GM23338 (cell line): ENCODE measurements around the gene PRR27. TPM values are rescaled to one million over a fixed set of nuclear protein-coding genes. Genes with fewer than 3 reads are reported as not detected.

Source experiments
- ATAC-seq: fragments of 200-7000 bp; cut with Tn5 transposase; 3 replicates; pipeline ENCODE4 v1.9.1; 2020
- DNase-seq: peaks from one replicate; pipeline ENCODE4 v3.0.0-alpha.2; 2015; ENCODE audit warnings: low spot score
- H2AFZ ChIP-seq: fragments of 200-600 bp; sonication (generic); 2 replicates; pipeline ENCODE4 v1.8.0; 2016; ENCODE audit warnings: antibody characterized with exemption, mild to moderate bottlenecking, moderate library complexity
- H3F3A ChIP-seq: fragments of 200-600 bp; sonication (generic); replicated peaks from 2 replicates; pipeline ENCODE4 v1.8.0; 2017; ENCODE audit warnings: antibody characterized with exemption, mixed run types, low read depth
- H3K27ac ChIP-seq: fragments of 200-600 bp; sonication (generic); 2 replicates; pipeline ENCODE4 v1.6.1; 2016; ENCODE audit warnings: low read depth
- H3K27me3 ChIP-seq: fragments of 200-600 bp; sonication (generic); 2 replicates; pipeline ENCODE4 v1.8.0; 2016; ENCODE audit warnings: mild to moderate bottlenecking, mixed run types, moderate library complexity; ENCODE audit not compliant: insufficient read depth
- H3K36me3 ChIP-seq: fragments of 200-600 bp; sonication (generic); 2 replicates; pipeline ENCODE4 v1.8.0; 2016; ENCODE audit warnings: mild to moderate bottlenecking; ENCODE audit not compliant: insufficient read depth
- H3K4me1 ChIP-seq: fragments of 200-600 bp; sonication (generic); 2 replicates; pipeline ENCODE4 v1.8.0; 2016; ENCODE audit warnings: mild to moderate bottlenecking, moderate library complexity; ENCODE audit not compliant: insufficient read depth
- H3K4me2 ChIP-seq: fragments of 200-600 bp; sonication (generic); 2 replicates; pipeline ENCODE4 v1.7.1; 2017; ENCODE audit warnings: mixed run types
- H3K4me3 ChIP-seq: fragments of 200-600 bp; sonication (generic); 2 replicates; pipeline ENCODE4 v1.6.1; 2016; ENCODE audit warnings: mixed run types
- H3K79me2 ChIP-seq: fragments of 200-600 bp; sonication (generic); replicated peaks from 2 replicates; pipeline ENCODE4 v1.8.0; 2017; ENCODE audit warnings: mild to moderate bottlenecking; ENCODE audit not compliant: insufficient read depth
- H3K9me2 ChIP-seq: fragments of 200-600 bp; sonication (generic); 2 replicates; pipeline ENCODE4 v1.8.0; 2017; ENCODE audit not compliant: insufficient read depth
- H4K20me1 ChIP-seq: fragments of 200-600 bp; sonication (generic); replicated peaks from 2 replicates; pipeline ENCODE4 v1.8.0; 2017; ENCODE audit warnings: mild to moderate bottlenecking; ENCODE audit not compliant: insufficient read depth
- H3K27ac Mint-ChIP-seq: 2 replicates; pipeline ENCODE4 v1.8.0; 2020; ENCODE audit warnings: inconsistent platforms, mild to moderate bottlenecking, moderate library complexity, mixed read lengths
- H3K27me3 Mint-ChIP-seq: 3 replicates; pipeline ENCODE4 v1.8.0; 2022; ENCODE audit warnings: low read depth, mild to moderate bottlenecking, moderate library complexity, mixed read lengths, inconsistent platforms; ENCODE audit not compliant: insufficient read depth, poor library complexity
- H3K36me3 Mint-ChIP-seq: 3 replicates; pipeline ENCODE4 v1.8.0; 2021; ENCODE audit warnings: low read depth, mild to moderate bottlenecking, inconsistent platforms, moderate library complexity, mixed read lengths
- H3K4me1 Mint-ChIP-seq: 3 replicates; pipeline ENCODE4 v1.8.0; 2020; ENCODE audit warnings: mild to moderate bottlenecking, inconsistent platforms, mixed read lengths
- H3K4me3 Mint-ChIP-seq: 3 replicates; pipeline ENCODE4 v1.8.0; 2021; ENCODE audit warnings: moderate library complexity, mild to moderate bottlenecking, inconsistent platforms, mixed read lengths
- H3K9me3 Mint-ChIP-seq: 3 replicates; pipeline ENCODE4 v1.8.0; 2020; ENCODE audit warnings: moderate library complexity, mild to moderate bottlenecking, inconsistent platforms, mixed read lengths
- CREB1 ChIP-seq: fragments of 250-450 bp; sonication (Bioruptor Pico); IDR thresholded peaks from 2 replicates; pipeline ENCODE4 v1.5.0; 2020; ENCODE audit warnings: low read depth, mild to moderate bottlenecking, moderate library complexity
- ETS1 ChIP-seq: IDR thresholded peaks from 2 replicates; pipeline ENCODE4 v1.6.1; 2016; ENCODE audit warnings: antibody characterized with exemption
- EZH2 ChIP-seq: fragments of 200-600 bp; sonication (generic); IDR thresholded peaks from one replicate; pipeline ENCODE4 v1.8.0; 2017; ENCODE audit warnings: antibody characterized with exemption, mild to moderate bottlenecking, low read depth; ENCODE audit not compliant: unreplicated experiment
- REST ChIP-seq: IDR thresholded peaks from one replicate; pipeline ENCODE4 v1.6.1; 2018; ENCODE audit warnings: antibody characterized with exemption; ENCODE audit not compliant: unreplicated experiment
- ZNF114 ChIP-seq: fragments of 250-450 bp; sonication (Bioruptor Pico); IDR thresholded peaks from 2 replicates; pipeline ENCODE4 v1.5.0; 2020; ENCODE audit warnings: mild to moderate bottlenecking, moderate library complexity
- ZNF462 ChIP-seq: fragments of 250-450 bp; sonication (Bioruptor Pico); IDR thresholded peaks from 2 replicates; pipeline ENCODE4 v1.5.0; 2020; ENCODE audit warnings: mild to moderate bottlenecking, moderate library complexity
- polyA plus RNA-seq: library from polyadenylated mRNA; unstranded; fragments of >200 nt; fragmentation: Nextera tagmentation; extraction: Ambion mirVana; gene quantifications from 2 replicates; pipeline ENCODE4 v1.2.1, GENCODE V29; 2016
- total RNA-seq: library from RNA; depleted of rRNA; stranded (reverse); fragments of >200 nt; shearing (Covaris generic); gene quantifications from 2 replicates; pipeline ENCODE4 v1.2.3, GENCODE V29; 2014
- TF ChIP-seq, protein P1 (sequence below), 2 experiments: fragments of 200-600 bp in 1 of 2; sonication (generic) in 1 of 2; conservative IDR thresholded peaks; 2 replicates each; pipeline versions ENCODE4 v1.5.1 to v1.6.1; 2016 to 2017; ENCODE audit warnings: antibody characterized with exemption in 2 of 2, low read depth in 2 of 2, mild to moderate bottlenecking in 2 of 2, moderate library complexity in 1 of 2

Gene PRR27
- total and polyA plus RNA-seq, 2 experiments from 2014 or later, result not detected

DNA sequence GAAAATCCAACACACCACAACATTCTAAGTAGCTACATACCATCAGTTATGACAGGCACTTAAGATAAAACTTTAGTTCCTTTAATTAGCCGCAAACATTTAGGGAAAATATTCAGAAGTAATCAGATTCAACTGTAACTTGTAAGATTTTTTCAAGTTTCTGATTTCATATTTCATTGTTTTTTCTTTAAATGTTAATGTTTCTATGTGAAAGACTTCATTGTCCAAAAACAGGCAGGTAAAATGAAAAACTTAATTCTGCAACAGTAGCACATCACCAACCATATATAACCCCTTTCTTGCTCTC, 29.9 kb downstream of the PRR27 start:
- H3K27me3 ChIP-seq, result no peaks in the 10 kb centered on the region
- H2AFZ ChIP-seq, result no peak overlapping the region
- Mint-ChIP-seq H3K9me3 (no peaks in the 10 kb centered on the region), H3K27ac (peak overlapping the region; percentile 76; the same call in 1 of the 2 replicates), H3K4me1 (no peaks in the 10 kb centered on the region), H3K4me3 (no peak overlapping the region), H3K36me3 (no peaks in the 10 kb centered on the region), H3K27me3 (no peaks in the 10 kb centered on the region)
- H3K4me2 ChIP-seq, result no peak overlapping the region
- ATAC-seq (no peak), DNase-seq (no peak)
- H3K79me2 ChIP-seq, result no peaks in the 10 kb centered on the region
- TF ChIP-seq ETS1 (no peak), ZNF462 (no peak), ZNF114 (no peak), CREB1 (CRISPR knock-in tag) (no peak)
- no peaks in the 10 kb centered on the region for H3K4me1 ChIP-seq
- no peaks in the 10 kb centered on the region for H3K9me2 ChIP-seq
- no peak overlapping the region for H3K4me3 ChIP-seq
- no peaks in the 10 kb centered on the region for H3F3A ChIP-seq
- no peaks in the 10 kb centered on the region for H3K36me3 ChIP-seq
- H4K20me1 ChIP-seq, result no peaks in the 10 kb centered on the region
- H3K27ac ChIP-seq, result no peak overlapping the region

DNA sequence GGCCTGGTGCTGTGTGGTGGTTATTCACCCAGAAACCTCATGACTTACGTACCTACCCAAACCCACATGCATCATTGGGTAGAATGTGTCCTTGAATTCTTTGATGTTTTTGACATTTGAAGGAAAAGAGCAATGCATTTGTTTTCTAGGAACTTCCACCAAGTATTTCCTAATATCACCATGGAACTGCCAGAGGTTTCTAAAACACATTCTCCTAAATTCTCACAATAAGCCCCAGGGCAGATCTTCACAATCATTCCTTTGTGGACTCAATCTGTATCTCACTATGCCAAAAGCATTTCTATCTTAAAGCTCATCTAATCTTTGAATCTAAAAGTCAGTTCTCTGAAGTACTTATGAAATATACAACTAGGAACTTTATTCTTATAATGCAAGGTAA, 33.2 kb downstream of the PRR27 start:
- Histone ChIP-seq H3F3A (no peaks in the 10 kb centered on the region), H3K79me2 (no peaks in the 10 kb centered on the region), H3K27me3 (no peaks in the 10 kb centered on the region), H4K20me1 (no peaks in the 10 kb centered on the region), H3K4me1 (peaks cover 3% of the 10 kb centered on the region; the same call in 1 of the 2 replicates), H3K27ac (no peak overlapping the region), H2AFZ (no peak overlapping the region), H3K9me2 (no peaks in the 10 kb centered on the region), H3K4me2 (no peak overlapping the region), H3K4me3 (no peak overlapping the region), H3K36me3 (no peaks in the 10 kb centered on the region)
- H3K4me3 Mint-ChIP-seq, result no peak overlapping the region
- no peaks in the 10 kb centered on the region; the same call in 2 of the 3 replicates for H3K9me3 Mint-ChIP-seq
- peaks cover 3% of the 10 kb centered on the region for H3K27me3 Mint-ChIP-seq
- H3K27ac Mint-ChIP-seq, result no peak overlapping the region
- ATAC-seq (no peak), DNase-seq (no peak)
- H3K36me3 Mint-ChIP-seq, result no peaks in the 10 kb centered on the region
- peaks cover 4% of the 10 kb centered on the region; the same call in 2 of the 3 replicates for H3K4me1 Mint-ChIP-seq
- TF ChIP-seq EZH2 (no peak), ZNF114 (no peak), REST (no peak)
- TF ChIP-seq, protein P1, sequence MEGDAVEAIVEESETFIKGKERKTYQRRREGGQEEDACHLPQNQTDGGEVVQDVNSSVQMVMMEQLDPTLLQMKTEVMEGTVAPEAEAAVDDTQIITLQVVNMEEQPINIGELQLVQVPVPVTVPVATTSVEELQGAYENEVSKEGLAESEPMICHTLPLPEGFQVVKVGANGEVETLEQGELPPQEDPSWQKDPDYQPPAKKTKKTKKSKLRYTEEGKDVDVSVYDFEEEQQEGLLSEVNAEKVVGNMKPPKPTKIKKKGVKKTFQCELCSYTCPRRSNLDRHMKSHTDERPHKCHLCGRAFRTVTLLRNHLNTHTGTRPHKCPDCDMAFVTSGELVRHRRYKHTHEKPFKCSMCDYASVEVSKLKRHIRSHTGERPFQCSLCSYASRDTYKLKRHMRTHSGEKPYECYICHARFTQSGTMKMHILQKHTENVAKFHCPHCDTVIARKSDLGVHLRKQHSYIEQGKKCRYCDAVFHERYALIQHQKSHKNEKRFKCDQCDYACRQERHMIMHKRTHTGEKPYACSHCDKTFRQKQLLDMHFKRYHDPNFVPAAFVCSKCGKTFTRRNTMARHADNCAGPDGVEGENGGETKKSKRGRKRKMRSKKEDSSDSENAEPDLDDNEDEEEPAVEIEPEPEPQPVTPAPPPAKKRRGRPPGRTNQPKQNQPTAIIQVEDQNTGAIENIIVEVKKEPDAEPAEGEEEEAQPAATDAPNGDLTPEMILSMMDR (conservative IDR thresholded peaks at IDR 0.05; ENCODE audit: low read depth in 2 of 2), result no peak
